ENCODE measurements around the gene MAN2B2. TPM values are rescaled to one million over a fixed set of nuclear protein-coding genes. Genes with fewer than 3 reads are reported as not detected.

MAN2B2 gene
- polyA plus RNA-seq, 1 donor (not counting 4 experiments of a cell fraction or from before 2014, with no cell fraction given) = 7.4 TPM

GRCh38 chr4:6589444-6589843 is 14.5 kb downstream of the MAN2B2 start:
- H3K9me1 ChIP-seq (ENCODE audit: control insufficient read depth, extremely low read depth, insufficient read depth, low read length) = no peaks in the 10 kb centered on the region
- DNase-seq (ENCODE audit: low read depth, low spot score) = no peak
- no peaks in the 10 kb centered on the region for H3K27me3 ChIP-seq (ENCODE audit: control insufficient read depth, extremely low read depth, insufficient read depth, low read length)
- no peak overlapping the region for H3K4me2 ChIP-seq (ENCODE audit: control insufficient read depth, extremely low read depth, insufficient read depth, low read depth, low read length)
- H4K20me1 ChIP-seq (ENCODE audit: control insufficient read depth, extremely low read depth, insufficient read depth, low read length) = no peaks in the 10 kb centered on the region
- FAIRE-seq = no peak
- TF ChIP-seq EZH2 (IDR thresholded peaks at IDR 0.05; ENCODE audit: low read length) = no peak
- TF ChIP-seq, protein P1, sequence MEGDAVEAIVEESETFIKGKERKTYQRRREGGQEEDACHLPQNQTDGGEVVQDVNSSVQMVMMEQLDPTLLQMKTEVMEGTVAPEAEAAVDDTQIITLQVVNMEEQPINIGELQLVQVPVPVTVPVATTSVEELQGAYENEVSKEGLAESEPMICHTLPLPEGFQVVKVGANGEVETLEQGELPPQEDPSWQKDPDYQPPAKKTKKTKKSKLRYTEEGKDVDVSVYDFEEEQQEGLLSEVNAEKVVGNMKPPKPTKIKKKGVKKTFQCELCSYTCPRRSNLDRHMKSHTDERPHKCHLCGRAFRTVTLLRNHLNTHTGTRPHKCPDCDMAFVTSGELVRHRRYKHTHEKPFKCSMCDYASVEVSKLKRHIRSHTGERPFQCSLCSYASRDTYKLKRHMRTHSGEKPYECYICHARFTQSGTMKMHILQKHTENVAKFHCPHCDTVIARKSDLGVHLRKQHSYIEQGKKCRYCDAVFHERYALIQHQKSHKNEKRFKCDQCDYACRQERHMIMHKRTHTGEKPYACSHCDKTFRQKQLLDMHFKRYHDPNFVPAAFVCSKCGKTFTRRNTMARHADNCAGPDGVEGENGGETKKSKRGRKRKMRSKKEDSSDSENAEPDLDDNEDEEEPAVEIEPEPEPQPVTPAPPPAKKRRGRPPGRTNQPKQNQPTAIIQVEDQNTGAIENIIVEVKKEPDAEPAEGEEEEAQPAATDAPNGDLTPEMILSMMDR (optimal IDR thresholded peaks at IDR 0.05 in 1 of 3, IDR thresholded peaks at IDR 0.05 in 1 of 3, conservative IDR thresholded peaks at IDR 0.05 in 1 of 3; ENCODE audit: extremely low read depth in 1 of 3, insufficient read depth in 2 of 3, low read length in 3 of 3) = no peak
- no peaks in the 10 kb centered on the region for H3K4me1 ChIP-seq (ENCODE audit: control insufficient read depth, extremely low read depth, insufficient read depth, low read length)
- H3K4me3 ChIP-seq (ENCODE audit: control insufficient read depth in 2 of 3, extremely low read depth in 1 of 3, insufficient read depth in 2 of 3, low read depth in 1 of 3, low read length in 3 of 3) = no peak overlapping the region
- no peak overlapping the region for H3K27ac ChIP-seq (ENCODE audit: control insufficient read depth, insufficient read depth, low read length)
- H3K79me2 ChIP-seq (ENCODE audit: control insufficient read depth, insufficient read depth, low read length) = no peaks in the 10 kb centered on the region
- H2AFZ ChIP-seq (ENCODE audit: control insufficient read depth, low read length) = no peak overlapping the region
- H3K36me3 ChIP-seq (ENCODE audit: control insufficient read depth in 2 of 2, extremely low read depth in 1 of 2, insufficient read depth in 2 of 2, low read length in 2 of 2) = peaks cover 0 to 9% of the 10 kb centered on the region in 2 experiments
- H3K9me3 ChIP-seq (ENCODE audit: control insufficient read depth, low read depth, low read length) = no peaks in the 10 kb centered on the region
- dilution Hi-C loops (cut with MboI; ENCODE audit: extremely low pct_ligation_motif_present, low sequenced_read_pairs) = no loop called here
- H3K9ac ChIP-seq (ENCODE audit: control insufficient read depth, extremely low read depth, insufficient read depth, low read length) = no peak overlapping the region

DNA sequence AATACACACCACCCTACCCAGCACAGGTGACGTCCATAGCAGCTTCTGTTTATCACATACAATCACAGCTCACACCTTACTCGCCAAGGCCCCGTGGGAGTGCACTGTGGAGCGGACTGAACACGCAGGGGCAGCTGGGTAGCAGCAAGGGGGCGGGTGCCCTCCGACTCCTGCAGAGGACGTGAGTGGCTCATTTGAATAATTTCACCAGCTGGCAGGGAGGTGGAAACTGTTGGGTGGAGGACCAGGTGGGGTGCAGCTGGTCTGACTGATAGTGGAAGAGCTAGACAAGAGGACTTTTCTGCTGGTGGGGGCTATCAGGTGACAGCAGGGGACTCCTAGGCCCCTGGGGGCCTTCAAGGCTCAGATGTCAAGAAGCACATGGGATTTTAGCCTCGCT is 16.3 kb downstream of the MAN2B2 start:
- H3K4me1 ChIP-seq (ENCODE audit: control insufficient read depth, extremely low read depth, insufficient read depth, low read length) = no peaks in the 10 kb centered on the region
- no peak for DNase-seq (ENCODE audit: low read depth, low spot score)
- no peaks in the 10 kb centered on the region for H4K20me1 ChIP-seq (ENCODE audit: control insufficient read depth, extremely low read depth, insufficient read depth, low read length)
- no peaks in the 10 kb centered on the region for H3K27me3 ChIP-seq (ENCODE audit: control insufficient read depth, extremely low read depth, insufficient read depth, low read length)
- no peak for TF ChIP-seq EZH2 (IDR thresholded peaks at IDR 0.05; ENCODE audit: low read length)
- TF ChIP-seq, protein P1 (optimal IDR thresholded peaks at IDR 0.05 in 1 of 3, IDR thresholded peaks at IDR 0.05 in 1 of 3, conservative IDR thresholded peaks at IDR 0.05 in 1 of 3; ENCODE audit: extremely low read depth in 1 of 3, insufficient read depth in 2 of 3, low read length in 3 of 3) = no peak
- no peaks in the 10 kb centered on the region for H3K9me1 ChIP-seq (ENCODE audit: control insufficient read depth, extremely low read depth, insufficient read depth, low read length)
- H3K36me3 ChIP-seq (ENCODE audit: control insufficient read depth in 2 of 2, extremely low read depth in 1 of 2, insufficient read depth in 2 of 2, low read length in 2 of 2) = peaks cover 0 to 9% of the 10 kb centered on the region in 2 experiments
- no peak overlapping the region for H2AFZ ChIP-seq (ENCODE audit: control insufficient read depth, low read length)
- dilution Hi-C loops (cut with MboI; ENCODE audit: extremely low pct_ligation_motif_present, low sequenced_read_pairs) = no loop called here
- H3K9me3 ChIP-seq (ENCODE audit: control insufficient read depth, low read depth, low read length) = no peaks in the 10 kb centered on the region
- no peak overlapping the region for H3K9ac ChIP-seq (ENCODE audit: control insufficient read depth, extremely low read depth, insufficient read depth, low read length)
- H3K79me2 ChIP-seq (ENCODE audit: control insufficient read depth, insufficient read depth, low read length) = no peaks in the 10 kb centered on the region
- H3K27ac ChIP-seq (ENCODE audit: control insufficient read depth, insufficient read depth, low read length) = no peak overlapping the region
- no peak for FAIRE-seq
- H3K4me2 ChIP-seq (ENCODE audit: control insufficient read depth, extremely low read depth, insufficient read depth, low read depth, low read length) = no peak overlapping the region
- H3K4me3 ChIP-seq (ENCODE audit: control insufficient read depth in 2 of 3, extremely low read depth in 1 of 3, insufficient read depth in 2 of 3, low read depth in 1 of 3, low read length in 3 of 3) = no peak overlapping the region
